Hepatocyte (in vitro differentiated cells): ENCODE measurements around the gene NINJ2. TPM values are rescaled to one million over a fixed set of nuclear protein-coding genes. Genes with fewer than 3 reads are reported as not detected.
"Not testable (repeated sequence)": the region's sequence is repeated elsewhere in the genome, so short reads cannot be mapped to it uniquely, and the experiment has no call there.

Experiments
- DNase-seq: peaks from one replicate; pipeline ENCODE4 v3.0.0-alpha.2; 2016; ENCODE audit warnings: low spot score
- H2AFZ ChIP-seq: fragments of 200-600 bp; sonication (generic); 2 replicates; pipeline ENCODE4 v1.6.0; 2016; ENCODE audit warnings: antibody characterized with exemption, mild to moderate bottlenecking
- H3K27ac ChIP-seq: fragments of 200-600 bp; sonication (generic); 2 replicates; pipeline ENCODE4 v1.5.1; 2016; ENCODE audit warnings: mild to moderate bottlenecking
- H3K27me3 ChIP-seq: fragments of 200-600 bp; sonication (generic); 2 replicates; pipeline ENCODE4 v1.6.1; 2016
- H3K36me3 ChIP-seq: fragments of 200-600 bp; sonication (generic); replicated peaks from 2 replicates; pipeline ENCODE4 v1.5.1; 2016; ENCODE audit warnings: low read depth; ENCODE audit not compliant: insufficient read depth
- H3K4me1 ChIP-seq: fragments of 200-600 bp; sonication (generic); 2 replicates; pipeline ENCODE4 v1.5.1; 2016; ENCODE audit warnings: mild to moderate bottlenecking, moderate library complexity; ENCODE audit not compliant: insufficient read depth
- H3K4me2 ChIP-seq: fragments of 200-600 bp; sonication (generic); 2 replicates; pipeline ENCODE4 v1.6.0; 2016
- H3K4me3 ChIP-seq: fragments of 200-600 bp; sonication (generic); 2 replicates; pipeline ENCODE4 v1.5.1; 2016; ENCODE audit warnings: mild to moderate bottlenecking
- H3K79me2 ChIP-seq: fragments of 200-600 bp; sonication (generic); 2 replicates; pipeline ENCODE4 v1.6.0; 2017; ENCODE audit warnings: mild to moderate bottlenecking
- H3K9me2 ChIP-seq: fragments of 200-600 bp; sonication (generic); replicated peaks from 2 replicates; pipeline ENCODE4 v1.6.0; 2017; ENCODE audit warnings: mild to moderate bottlenecking; ENCODE audit not compliant: insufficient read depth
- H3K9me3 ChIP-seq: fragments of 200-600 bp; sonication (generic); 2 replicates; pipeline ENCODE4 v1.5.1; 2016; ENCODE audit warnings: low read depth, mild to moderate bottlenecking
- H4K20me1 ChIP-seq: fragments of 200-600 bp; sonication (generic); 2 replicates; pipeline ENCODE4 v1.6.0; 2016; ENCODE audit warnings: mild to moderate bottlenecking; ENCODE audit not compliant: insufficient read depth, poor library complexity, severe bottlenecking
- EZH2 ChIP-seq: fragments of 200-600 bp; sonication (generic); IDR thresholded peaks from 2 replicates; pipeline ENCODE4 v1.6.1; 2016; ENCODE audit warnings: antibody characterized with exemption, mild to moderate bottlenecking, borderline replicate concordance
- EZH2phosphoT487 ChIP-seq: fragments of 200-600 bp; sonication (generic); IDR thresholded peaks from one replicate; pipeline ENCODE4 v1.6.1; 2018; ENCODE audit warnings: antibody characterized with exemption, mild to moderate bottlenecking, low read depth, moderate library complexity; ENCODE audit not compliant: unreplicated experiment, severe bottlenecking
- WGBS: methylation state at CpG from one replicate; pipeline ENCODE4 v1.1.6; 2016; ENCODE audit warnings: low lambda C conversion rate; ENCODE audit errors: missing lambda C conversion rate; 5-methylcytosine and 5-hydroxymethylcytosine counted together
- polyA plus RNA-seq: library from polyadenylated mRNA; unstranded; fragments of >200 nt; fragmentation: Nextera tagmentation; extraction: Ambion mirVana; gene quantifications from 2 replicates; pipeline ENCODE4 v1.2.1, GENCODE V29; 2016
- total RNA-seq: library from RNA; depleted of rRNA; stranded (reverse); fragments of >200 nt; gene quantifications from 2 replicates; pipeline ENCODE4 v1.2.3, GENCODE V29; 2014
- TF ChIP-seq, protein P1 (sequence below): fragments of 200-600 bp; sonication (generic); IDR thresholded peaks from 2 replicates; pipeline ENCODE4 v1.5.1; 2016; ENCODE audit warnings: antibody characterized with exemption, mild to moderate bottlenecking; ENCODE audit not compliant: poor library complexity

The NINJ2 gene
- total and polyA plus RNA-seq, 2 experiments from 2014 or later: 0.70 to 2.1 TPM

DNA sequence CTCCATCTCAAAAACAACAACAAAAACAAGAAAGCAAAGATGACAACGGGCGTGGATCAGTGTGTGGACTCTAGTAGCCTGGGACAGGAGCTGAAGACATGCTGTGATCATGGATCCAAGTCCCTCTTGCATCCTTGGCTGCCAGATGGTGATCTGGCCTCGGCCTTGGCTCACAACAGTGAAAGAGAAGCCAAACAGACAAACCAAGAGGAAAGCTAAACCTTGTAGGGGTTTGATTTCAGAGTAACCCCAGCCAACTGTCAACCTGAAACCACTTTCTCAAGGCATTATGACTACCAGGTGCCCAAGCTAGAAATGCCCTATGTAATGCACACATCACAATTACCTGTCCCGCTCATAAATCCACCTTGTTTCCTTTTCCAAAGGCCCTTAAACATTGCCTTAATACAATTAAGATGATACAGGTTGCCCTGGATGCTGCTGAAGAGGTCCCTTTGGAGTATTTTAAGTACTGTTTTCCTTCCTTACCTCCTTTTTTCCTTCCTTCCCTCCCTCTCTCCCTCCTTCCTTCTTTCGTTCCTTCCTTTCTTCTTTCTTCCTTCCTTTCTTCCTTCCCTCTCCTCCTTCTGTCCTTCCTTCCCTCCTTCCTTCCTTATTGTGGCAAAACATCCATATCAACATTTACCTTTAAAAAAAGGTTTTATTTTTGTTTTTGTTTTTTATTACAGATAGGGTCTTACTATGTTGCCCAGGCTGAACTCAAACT is 41.4 kb upstream of the NINJ2 start:
- Histone ChIP-seq H3K4me2 (no peak overlapping the region), H3K4me3 (no peak overlapping the region)
- 94% methylated on average over 5 of the region's 5 CpGs for WGBS

DNA sequence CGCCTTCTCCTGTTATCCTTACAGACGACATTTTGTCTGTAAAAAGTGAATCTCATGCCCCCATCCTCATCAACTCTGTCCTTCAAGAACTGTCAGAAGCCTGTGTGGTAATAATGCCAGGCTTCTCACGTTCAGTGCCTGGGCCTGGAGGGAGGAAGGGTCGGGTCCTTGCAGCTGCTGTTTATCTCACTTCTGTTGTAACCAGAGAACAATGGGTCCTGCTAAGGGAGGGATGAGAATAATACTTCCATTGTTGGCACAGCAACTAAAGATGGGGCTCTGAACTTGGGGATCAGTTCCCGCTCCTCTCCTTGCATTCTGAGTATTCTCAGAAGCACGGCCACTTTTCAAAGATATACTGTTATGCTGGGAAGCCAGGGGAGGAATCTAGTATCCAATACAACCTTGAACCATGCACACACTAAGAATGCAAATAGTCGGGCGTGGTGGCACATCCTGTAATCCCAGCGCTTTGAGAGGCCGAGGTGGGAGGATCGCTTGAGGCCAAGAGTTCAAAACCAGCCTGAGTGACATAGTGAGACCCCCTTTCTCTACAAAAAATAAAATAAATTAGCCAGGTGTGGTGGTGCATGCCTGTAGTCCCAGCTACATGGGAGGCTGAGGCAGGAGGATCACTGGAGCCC is 38.8 kb upstream of the NINJ2 start:
- no peaks in the 10 kb centered on the region for H4K20me1 ChIP-seq
- H3K36me3 ChIP-seq: no peaks in the 10 kb centered on the region
- no peak overlapping the region for H3K27ac ChIP-seq
- no peak overlapping the region for H3K4me3 ChIP-seq
- no peaks in the 10 kb centered on the region for H3K9me2 ChIP-seq
- H3K9me3 ChIP-seq: no peaks in the 10 kb centered on the region
- DNase-seq: no peak
- H2AFZ ChIP-seq: no peak overlapping the region
- H3K79me2 ChIP-seq: no peaks in the 10 kb centered on the region
- no peaks in the 10 kb centered on the region for H3K4me1 ChIP-seq
- no peak overlapping the region for H3K4me2 ChIP-seq
- no peaks in the 10 kb centered on the region for H3K27me3 ChIP-seq
- WGBS: 81% methylated on average over 11 of the region's 11 CpGs
- TF ChIP-seq, protein P1, sequence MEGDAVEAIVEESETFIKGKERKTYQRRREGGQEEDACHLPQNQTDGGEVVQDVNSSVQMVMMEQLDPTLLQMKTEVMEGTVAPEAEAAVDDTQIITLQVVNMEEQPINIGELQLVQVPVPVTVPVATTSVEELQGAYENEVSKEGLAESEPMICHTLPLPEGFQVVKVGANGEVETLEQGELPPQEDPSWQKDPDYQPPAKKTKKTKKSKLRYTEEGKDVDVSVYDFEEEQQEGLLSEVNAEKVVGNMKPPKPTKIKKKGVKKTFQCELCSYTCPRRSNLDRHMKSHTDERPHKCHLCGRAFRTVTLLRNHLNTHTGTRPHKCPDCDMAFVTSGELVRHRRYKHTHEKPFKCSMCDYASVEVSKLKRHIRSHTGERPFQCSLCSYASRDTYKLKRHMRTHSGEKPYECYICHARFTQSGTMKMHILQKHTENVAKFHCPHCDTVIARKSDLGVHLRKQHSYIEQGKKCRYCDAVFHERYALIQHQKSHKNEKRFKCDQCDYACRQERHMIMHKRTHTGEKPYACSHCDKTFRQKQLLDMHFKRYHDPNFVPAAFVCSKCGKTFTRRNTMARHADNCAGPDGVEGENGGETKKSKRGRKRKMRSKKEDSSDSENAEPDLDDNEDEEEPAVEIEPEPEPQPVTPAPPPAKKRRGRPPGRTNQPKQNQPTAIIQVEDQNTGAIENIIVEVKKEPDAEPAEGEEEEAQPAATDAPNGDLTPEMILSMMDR: no peak
- TF ChIP-seq EZH2phosphoT487 (no peak), EZH2 (no peak)

More for the DNA sequence above, 41.4 kb upstream of the NINJ2 start:
- no peaks in the 10 kb centered on the region for H3K9me2 ChIP-seq
- TF ChIP-seq EZH2phosphoT487: no peak
- no peak for TF ChIP-seq EZH2
- TF ChIP-seq, protein P1: no peak
- H3K4me1 ChIP-seq: no peaks in the 10 kb centered on the region
- no peaks in the 10 kb centered on the region for H4K20me1 ChIP-seq
- no peaks in the 10 kb centered on the region for H3K9me3 ChIP-seq
- no peak for DNase-seq
- no peak overlapping the region for H2AFZ ChIP-seq
- H3K27ac ChIP-seq: no peak overlapping the region
- no peaks in the 10 kb centered on the region for H3K79me2 ChIP-seq
- H3K27me3 ChIP-seq: no peaks in the 10 kb centered on the region
- no peaks in the 10 kb centered on the region for H3K36me3 ChIP-seq

DNA sequence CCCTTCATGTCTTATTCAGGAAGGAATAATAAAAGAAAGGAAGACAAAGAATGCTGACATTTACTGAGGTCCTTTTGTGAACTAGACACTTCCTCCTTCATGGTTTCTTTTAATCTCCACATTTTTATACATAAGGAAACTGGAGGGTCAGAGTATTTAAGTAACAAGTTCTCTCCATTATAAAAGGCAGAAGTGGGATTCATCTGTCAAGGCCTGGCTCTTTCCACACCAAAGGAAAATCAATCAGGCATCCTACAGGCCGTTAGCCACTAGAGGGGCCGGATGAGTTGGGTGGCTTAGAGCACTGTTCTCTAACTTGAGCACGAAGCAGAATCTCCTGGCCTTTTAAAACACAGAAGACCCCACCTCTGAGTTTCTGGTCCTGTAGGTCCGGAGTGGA is 36.8 kb upstream of the NINJ2 start:
- Histone ChIP-seq H3K79me2 (no peaks in the 10 kb centered on the region), H3K4me1 (no peaks in the 10 kb centered on the region), H2AFZ (no peak overlapping the region), H3K4me3 (no peak overlapping the region), H3K27me3 (no peaks in the 10 kb centered on the region), H3K27ac (no peak overlapping the region), H3K36me3 (no peaks in the 10 kb centered on the region), H4K20me1 (no peaks in the 10 kb centered on the region), H3K9me3 (no peaks in the 10 kb centered on the region), H3K9me2 (no peaks in the 10 kb centered on the region), H3K4me2 (no peak overlapping the region)
- DNase-seq: no peak
- TF ChIP-seq EZH2phosphoT487 (no peak), EZH2 (no peak)
- TF ChIP-seq, protein P1: no peak
- 58% methylated on average over 4 of the region's 4 CpGs for WGBS

DNA sequence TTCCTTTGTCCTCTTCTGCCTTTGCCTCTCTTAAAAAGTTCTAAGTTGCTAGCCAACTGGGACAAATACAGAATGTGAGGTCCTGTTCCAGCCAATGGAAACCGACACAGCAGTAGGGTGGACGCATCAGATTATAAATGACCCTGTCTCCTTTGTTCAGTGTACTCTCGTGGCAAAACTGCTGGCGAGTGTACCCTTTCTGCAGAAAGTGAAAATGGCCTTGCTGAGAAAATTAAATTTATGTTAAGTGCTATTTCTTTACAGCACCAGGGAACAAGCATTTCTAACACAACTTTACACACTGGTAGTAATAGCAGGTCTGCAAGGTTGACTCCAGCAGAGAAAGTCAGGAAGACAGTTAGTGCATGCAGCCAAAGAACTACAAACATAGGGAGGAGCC is 35.0 kb upstream of the NINJ2 start:
- H3K4me2 ChIP-seq, DNase-seq, H3K9me3 ChIP-seq, H3K4me1 ChIP-seq, H3K27ac ChIP-seq, H3K27me3 ChIP-seq, H3K79me2 ChIP-seq, H3K4me3 ChIP-seq, H3K9me2 ChIP-seq, H4K20me1 ChIP-seq, H2AFZ ChIP-seq, H3K36me3 ChIP-seq: not testable (repeated sequence)
- 94% methylated on average over 4 of the region's 4 CpGs for WGBS
